ENCODE results near the gene ZFPM1. TPM values are rescaled to one million over a fixed set of nuclear protein-coding genes. Genes with fewer than 3 reads are reported as not detected.

The ZFPM1 gene
- total RNA-seq, 1 donor from 2014 or later, result 8.4 TPM

- TF ChIP-seq CTCF (IDR thresholded peaks at IDR 0.05), result peak; percentile 96
- ATAC-seq (peak; percentile 90), DNase-seq (peak; percentile 89)
- intact Hi-C loops (cut with DNase I), result loop anchor here (5.0 kb wide), 1 partner anchor 119 kb away; no protein-coding TSS in a partner anchor
- Histone ChIP-seq H3K9me3 (no peaks in the 10 kb centered on the region), H3K4me3 (no peak overlapping the region), H3K27ac (no peak overlapping the region), H3K27me3 (no peaks in the 10 kb centered on the region), H3K36me3 (no peaks in the 10 kb centered on the region), H3K4me1 (no peaks in the 10 kb centered on the region)
Observed at GRCh38 chr16:88442727-88443576, 10.1 kb upstream of the ZFPM1 start.

DNA sequence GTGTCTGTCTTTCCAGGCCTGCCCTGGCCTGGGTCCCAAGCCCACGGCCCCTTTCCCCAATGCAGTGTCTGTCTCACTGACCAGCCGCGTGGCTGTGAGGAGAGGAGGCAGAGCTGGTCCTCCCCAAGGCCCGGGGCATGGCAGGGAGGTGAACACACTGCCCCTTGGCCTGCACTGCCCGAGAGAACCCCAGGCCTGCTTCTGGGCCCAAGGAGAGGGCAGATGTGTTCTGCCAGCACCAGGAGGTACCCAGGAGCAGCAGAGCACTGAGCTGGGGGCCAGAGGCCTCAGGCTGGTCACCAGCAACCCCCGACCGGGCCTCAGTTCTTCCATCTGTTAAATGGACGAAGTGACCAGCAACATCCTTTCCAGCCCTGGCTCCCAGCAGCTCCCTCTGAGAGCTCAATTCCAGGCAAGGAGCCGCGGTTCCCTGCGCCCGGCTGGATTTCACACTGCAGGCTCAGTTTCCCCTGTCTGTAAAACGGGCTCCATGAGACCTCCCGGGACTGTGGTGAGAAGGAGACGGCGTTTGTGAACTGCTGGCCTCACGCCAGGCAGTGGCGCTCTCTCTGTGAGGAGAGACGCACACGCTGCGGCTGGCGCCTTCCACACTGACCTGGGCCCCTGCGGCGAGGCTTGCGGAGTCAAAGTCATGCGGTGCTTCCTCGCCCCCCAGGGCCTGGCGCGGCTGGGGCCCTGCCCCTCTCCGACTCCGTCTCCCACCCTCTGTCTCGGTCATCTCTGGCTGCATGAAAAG is 8.1 kb upstream of the ZFPM1 start:
- Histone ChIP-seq H3K36me3 (no peaks in the 10 kb centered on the region), H3K9me3 (no peaks in the 10 kb centered on the region), H3K4me3 (no peak overlapping the region), H3K4me1 (no peaks in the 10 kb centered on the region), H3K27ac (no peak overlapping the region), H3K27me3 (no peaks in the 10 kb centered on the region)
- intact Hi-C loops (cut with DNase I), result loop anchor here (2.0 to 5.0 kb wide), 2 partner anchors 82 to 117 kb away; no protein-coding TSS in a partner anchor
- DNase-seq (no peak), ATAC-seq (no peak)
- TF ChIP-seq CTCF (IDR thresholded peaks at IDR 0.05), result no peak

DNA sequence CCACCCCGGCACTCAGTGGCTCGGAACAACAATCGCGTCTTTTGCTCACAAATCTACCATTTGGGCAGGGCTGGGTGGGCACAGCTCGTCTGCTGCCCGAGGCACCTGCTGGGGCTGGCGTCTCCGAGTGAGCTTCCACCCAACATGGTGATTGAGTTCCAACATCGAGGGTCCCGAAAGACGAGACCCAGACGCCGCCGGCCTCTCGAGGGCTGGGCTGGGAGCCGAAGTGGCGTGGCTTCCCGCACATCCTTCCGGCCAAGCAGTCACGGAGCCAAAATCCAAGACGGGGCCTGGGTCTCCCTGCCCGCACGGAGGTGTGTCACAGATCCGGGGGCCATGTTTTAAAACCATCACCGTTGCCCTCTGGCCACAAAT is 7.5 kb upstream of the ZFPM1 start:
- Histone ChIP-seq H3K27me3 (no peaks in the 10 kb centered on the region), H3K27ac (no peak overlapping the region), H3K4me3 (no peak overlapping the region), H3K9me3 (no peaks in the 10 kb centered on the region), H3K36me3 (no peaks in the 10 kb centered on the region), H3K4me1 (no peaks in the 10 kb centered on the region)
- DNase-seq (no peak), ATAC-seq (no peak)
- intact Hi-C loops (cut with DNase I), result loop anchor here (2.0 kb wide), 1 partner anchor 81 kb away; no protein-coding TSS in a partner anchor
- no peak for TF ChIP-seq CTCF (IDR thresholded peaks at IDR 0.05)

- TF ChIP-seq CTCF (IDR thresholded peaks at IDR 0.05), result no peak
- DNase-seq, result no peak
- H3K27ac ChIP-seq, result no peak overlapping the region
- no peak for ATAC-seq
- H3K9me3 ChIP-seq, result no peaks in the 10 kb centered on the region
- H3K4me3 ChIP-seq, result no peak overlapping the region
- H3K27me3 ChIP-seq, result no peaks in the 10 kb centered on the region
- intact Hi-C loops (cut with DNase I), result no loop called here
- no peaks in the 10 kb centered on the region for H3K36me3 ChIP-seq
- H3K4me1 ChIP-seq, result no peaks in the 10 kb centered on the region
Observed at GRCh38 chr16:88446061-88446460, 7.0 kb upstream of the ZFPM1 start.

- Histone ChIP-seq H3K4me1 (no peaks in the 10 kb centered on the region), H3K36me3 (no peaks in the 10 kb centered on the region), H3K27me3 (no peaks in the 10 kb centered on the region), H3K4me3 (no peak overlapping the region), H3K9me3 (no peaks in the 10 kb centered on the region), H3K27ac (no peak overlapping the region)
- ATAC-seq (no peak), DNase-seq (no peak)
- TF ChIP-seq CTCF (IDR thresholded peaks at IDR 0.05), result no peak
- intact Hi-C loops (cut with DNase I), result no loop called here
Observed at GRCh38 chr16:88446736-88447135, 6.3 kb upstream of the ZFPM1 start.

All from upper lobe of right lung (tissue), 1 donor.